ENCODE results near the gene P2RY8. TPM values are rescaled to one million over a fixed set of nuclear protein-coding genes. Genes with fewer than 3 reads are reported as not detected.

The P2RY8 gene
- total and polyA plus RNA-seq, 10 of the 15 experiments (the other 5 are each of a cell fraction or from before 2014, with no cell fraction given): 2.0 to 64.4 (median 36.5) TPM

GRCh38 chrX:1450361-1451161 lies 86.4 kb downstream of the P2RY8 start (continued):
- no peak for TF ChIP-seq ZNF687 (IDR thresholded peaks at IDR 0.05)
- no peak for TF ChIP-seq ZBTB11 (CRISPR knock-in tag; IDR thresholded peaks at IDR 0.05)
- TF ChIP-seq WRNIP1 (IDR thresholded peaks at IDR 0.05; ENCODE audit: borderline replicate concordance, low read depth, low read length): no peak
- no peak for TF ChIP-seq NR2F1 (conservative IDR thresholded peaks at IDR 0.05)
- TF ChIP-seq HDAC2 (IDR thresholded peaks at IDR 0.05): no peak
- no peak for TF ChIP-seq DPF2 (IDR thresholded peaks at IDR 0.05)
- no peak for TF ChIP-seq YY1 (IDR thresholded peaks at IDR 0.05; ENCODE audit: low read depth, low read length)
- TF ChIP-seq ZNF274 (IDR thresholded peaks at IDR 0.05; ENCODE audit: insufficient read depth, insufficient read length): no peak
- TF ChIP-seq MEF2A (IDR thresholded peaks at IDR 0.05; ENCODE audit: insufficient read depth, low read depth, low read length): no peak
- no peak for TF ChIP-seq ZZZ3 (IDR thresholded peaks at IDR 0.05; ENCODE audit: control insufficient read depth, insufficient read length, low read depth)
- no peak for TF ChIP-seq JUNB (IDR thresholded peaks at IDR 0.05)
- no peak for TF ChIP-seq NFIC (IDR thresholded peaks at IDR 0.05; ENCODE audit: low read depth, low read length)
- TF ChIP-seq RFX5 (IDR thresholded peaks at IDR 0.05; ENCODE audit: low read depth, low read length): no peak
- TF ChIP-seq RAD51 (IDR thresholded peaks at IDR 0.05): no peak
